Measurements from ENCODE around the gene AP2S1. TPM values are rescaled to one million over a fixed set of nuclear protein-coding genes. Genes with fewer than 3 reads are reported as not detected.
A peak's percentile ranks its signal among the peaks of the same experiment; 100 is the strongest.

AP2S1 gene
- total RNA-seq, 1 donor from 2014 or later, result 120 TPM

GRCh38 chr19:46844067-46844489 lies 6.6 kb downstream of the AP2S1 start:
- no peaks in the 10 kb centered on the region for H3K27me3 ChIP-seq (ENCODE audit: low read depth)
- peaks cover 18% of the 10 kb centered on the region for H3K4me1 ChIP-seq
- DNase-seq, result no peak
- intact Hi-C loops (cut with DNase I), result no loop called here
- no peak for TF ChIP-seq CTCF (IDR thresholded peaks at IDR 0.05)
- H3K4me3 ChIP-seq, result no peak overlapping the region
- no peak for ATAC-seq
- no peaks in the 10 kb centered on the region for H3K9me3 ChIP-seq
- peaks cover 52% of the 10 kb centered on the region for H3K36me3 ChIP-seq
- H3K27ac ChIP-seq, result no peak overlapping the region

GRCh38 chr19:46842791-46843190 lies 7.9 kb downstream of the AP2S1 start:
- Histone ChIP-seq H3K9me3 (no peaks in the 10 kb centered on the region), H3K4me1 (peaks cover 14% of the 10 kb centered on the region), H3K27ac (no peak overlapping the region), H3K4me3 (no peak overlapping the region), H3K36me3 (peaks cover 63% of the 10 kb centered on the region), H3K27me3 (ENCODE audit: low read depth) (no peaks in the 10 kb centered on the region)
- ATAC-seq (no peak), DNase-seq (no peak)
- intact Hi-C loops (cut with DNase I), result no loop called here
- TF ChIP-seq CTCF (IDR thresholded peaks at IDR 0.05), result no peak

- no peaks in the 10 kb centered on the region for H3K27me3 ChIP-seq (ENCODE audit: low read depth)
- intact Hi-C loops (cut with DNase I), result no loop called here
- TF ChIP-seq CTCF (IDR thresholded peaks at IDR 0.05), result no peak
- peaks cover 14% of the 10 kb centered on the region for H3K4me1 ChIP-seq
- H3K36me3 ChIP-seq, result peaks cover 72% of the 10 kb centered on the region
- no peak overlapping the region for H3K27ac ChIP-seq
- H3K4me3 ChIP-seq, result no peak overlapping the region
- no peak for ATAC-seq
- DNase-seq, result no peak
- H3K9me3 ChIP-seq, result no peaks in the 10 kb centered on the region
These were observed 9.1 kb downstream of the AP2S1 start for GRCh38 chr19:46841458-46842083.

GRCh38 chr19:46840498-46840942 lies 10.1 kb downstream of the AP2S1 start:
- Histone ChIP-seq H3K36me3 (peaks cover 68% of the 10 kb centered on the region), H3K27ac (peak overlapping the region; percentile 37), H3K4me1 (peaks cover 14% of the 10 kb centered on the region), H3K27me3 (ENCODE audit: low read depth) (no peaks in the 10 kb centered on the region), H3K9me3 (no peaks in the 10 kb centered on the region), H3K4me3 (no peak overlapping the region)
- intact Hi-C loops (cut with DNase I), result no loop called here
- TF ChIP-seq CTCF (IDR thresholded peaks at IDR 0.05), result peak; percentile 80
- no peak for DNase-seq
- ATAC-seq, result peak; percentile 78 to 81

- DNase-seq (no peak), ATAC-seq (peak; percentile 29 to 46)
- H3K27ac ChIP-seq, result no peak overlapping the region
- intact Hi-C loops (cut with DNase I), result loop anchor here (10.0 kb wide), 1 partner anchor 75 kb away; no protein-coding TSS in a partner anchor
- H3K4me3 ChIP-seq, result no peak overlapping the region
- TF ChIP-seq CTCF (IDR thresholded peaks at IDR 0.05), result no peak
- no peaks in the 10 kb centered on the region for H3K9me3 ChIP-seq
- H3K27me3 ChIP-seq (ENCODE audit: low read depth), result no peaks in the 10 kb centered on the region
- peaks cover 14% of the 10 kb centered on the region for H3K4me1 ChIP-seq
- peaks cover 63% of the 10 kb centered on the region for H3K36me3 ChIP-seq
These were observed 10.7 kb downstream of the AP2S1 start for GRCh38 chr19:46839752-46840497.
